T1000 (cell line): ENCODE data around the gene RAP1GAP2.

Source experiments
- DNase-seq: peaks from one replicate; lab custom pipeline; 2025; ENCODE audit warnings: mixed read lengths; lab: John Stamatoyannopoulos, UW

Gene RAP1GAP2

DNA sequence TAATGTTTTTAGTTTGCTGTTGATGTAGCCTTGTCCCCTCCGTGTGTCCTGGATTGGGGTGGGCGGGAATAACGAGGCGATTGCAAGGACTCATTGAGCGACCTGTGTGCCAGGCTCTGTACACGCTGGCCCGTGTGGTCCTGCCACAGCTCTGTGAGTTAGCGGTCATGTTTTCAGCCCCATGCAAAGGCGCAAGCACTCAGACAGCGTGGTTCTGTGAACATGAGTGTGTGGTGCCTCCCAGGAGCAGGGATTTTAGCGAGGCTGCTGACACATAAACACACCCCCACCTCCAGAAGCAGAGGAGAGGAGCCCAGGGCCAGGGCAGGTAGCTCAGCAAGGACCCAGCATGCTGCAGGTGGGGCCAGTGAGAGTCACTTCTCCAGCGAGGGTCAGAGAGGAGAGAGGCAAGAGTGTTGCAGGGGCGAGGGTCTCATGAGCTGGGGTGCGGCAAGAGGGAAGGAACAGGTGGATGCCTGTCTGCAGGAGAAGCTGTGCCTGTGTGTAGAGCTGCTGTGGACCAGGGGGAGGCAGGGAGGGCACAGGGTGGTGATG is 151.8 kb downstream of the RAP1GAP2 start:
- DNase-seq = no peak

DNA sequence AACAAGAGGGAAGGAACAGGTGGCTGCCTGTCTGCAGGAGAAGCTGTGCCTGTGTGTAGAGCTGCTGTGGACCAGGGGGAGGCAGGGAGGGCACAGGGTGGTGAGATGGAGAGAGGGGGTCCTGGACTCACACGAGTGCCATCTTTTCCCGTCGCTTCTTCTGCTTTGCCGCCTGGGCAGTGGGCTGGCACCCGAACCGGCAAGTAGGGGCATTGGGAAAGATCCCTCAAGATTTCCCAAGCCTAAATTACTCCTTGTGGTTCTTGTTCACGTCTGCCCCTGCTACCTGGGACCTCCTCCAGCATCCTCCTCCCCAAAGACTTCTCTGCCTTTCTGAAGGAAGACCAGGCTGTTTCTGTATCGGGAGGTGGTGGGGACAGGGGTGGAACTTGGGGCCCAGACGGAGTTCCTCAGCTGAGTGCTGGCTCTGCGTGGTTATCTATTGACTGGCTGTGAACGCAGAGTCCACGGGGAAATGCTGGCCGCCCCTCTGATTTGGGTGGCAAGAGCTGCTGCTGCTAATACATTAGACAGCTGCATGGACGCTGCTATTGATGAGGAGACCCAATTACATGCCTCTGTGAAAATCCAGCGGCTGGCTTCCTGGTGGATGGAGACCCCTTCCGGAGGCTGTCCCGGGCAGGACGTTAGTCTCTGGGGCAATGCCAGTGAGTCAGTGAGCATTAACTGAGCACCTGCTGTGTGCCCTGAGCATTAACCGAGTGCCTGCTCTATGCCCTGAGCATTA is 152.7 kb downstream of the RAP1GAP2 start:
- no peak for DNase-seq

DNA sequence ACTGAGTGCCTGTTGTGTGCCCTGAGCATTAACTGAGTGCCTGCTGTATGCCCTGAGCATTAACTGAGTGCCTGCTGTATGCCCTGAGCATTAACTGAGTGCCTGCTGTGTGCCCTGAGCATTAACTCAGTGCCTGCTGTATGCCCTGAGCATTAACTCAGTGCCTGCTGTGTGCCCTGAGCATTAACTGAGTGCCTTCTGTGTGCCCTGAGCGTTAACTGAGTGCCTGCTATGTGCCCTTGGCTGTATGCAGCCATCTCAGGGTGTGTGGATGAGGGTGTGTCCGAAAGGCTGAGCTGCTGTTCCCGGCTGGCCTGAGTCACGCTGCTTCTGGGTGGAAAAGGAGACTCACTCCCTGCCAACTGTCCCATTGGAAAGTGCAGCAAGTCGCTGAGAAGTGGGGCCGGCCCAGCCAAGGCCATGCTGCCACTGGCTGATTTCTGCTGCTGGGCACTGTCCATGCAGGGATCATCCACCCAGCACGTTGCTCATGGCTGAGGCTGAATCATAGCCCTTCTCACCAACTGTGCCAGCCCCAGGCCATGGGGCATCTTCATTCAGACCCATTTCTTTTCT is 153.3 kb downstream of the RAP1GAP2 start:
- DNase-seq = peak; percentile 89

- DNase-seq = no peak
Measured at GRCh38 chr17:2950846-2951245, 154.6 kb downstream of the RAP1GAP2 start.

- DNase-seq = no peak
Measured at GRCh38 chr17:2952174-2952845, 156.1 kb downstream of the RAP1GAP2 start.

DNA sequence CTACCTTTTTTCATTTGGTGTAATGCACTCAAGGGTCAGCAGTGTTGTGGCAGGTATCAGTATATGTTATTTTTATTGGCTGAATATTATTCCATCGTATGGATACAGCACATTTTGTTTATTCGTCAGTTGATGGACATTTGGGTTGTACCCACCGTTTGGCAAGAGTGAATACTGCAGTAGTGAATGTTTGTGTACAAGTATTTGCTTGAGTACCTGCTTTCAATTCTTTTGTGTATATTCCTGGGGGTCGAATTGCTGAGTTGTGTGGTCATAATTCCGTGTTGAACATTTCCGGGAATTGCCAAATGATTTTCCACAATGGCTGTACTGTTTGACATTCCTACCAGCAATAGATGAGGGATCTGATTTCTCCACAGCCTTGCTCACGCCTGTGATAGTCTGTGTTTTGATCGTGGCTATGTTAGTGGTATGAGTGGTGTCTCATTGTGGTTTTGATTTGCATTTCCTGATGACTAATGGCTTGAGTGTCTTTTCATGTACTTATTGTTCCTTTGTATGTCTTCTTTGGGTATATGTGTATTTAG is 158.7 kb downstream of the RAP1GAP2 start:
- peak; percentile 78 for DNase-seq

DNA sequence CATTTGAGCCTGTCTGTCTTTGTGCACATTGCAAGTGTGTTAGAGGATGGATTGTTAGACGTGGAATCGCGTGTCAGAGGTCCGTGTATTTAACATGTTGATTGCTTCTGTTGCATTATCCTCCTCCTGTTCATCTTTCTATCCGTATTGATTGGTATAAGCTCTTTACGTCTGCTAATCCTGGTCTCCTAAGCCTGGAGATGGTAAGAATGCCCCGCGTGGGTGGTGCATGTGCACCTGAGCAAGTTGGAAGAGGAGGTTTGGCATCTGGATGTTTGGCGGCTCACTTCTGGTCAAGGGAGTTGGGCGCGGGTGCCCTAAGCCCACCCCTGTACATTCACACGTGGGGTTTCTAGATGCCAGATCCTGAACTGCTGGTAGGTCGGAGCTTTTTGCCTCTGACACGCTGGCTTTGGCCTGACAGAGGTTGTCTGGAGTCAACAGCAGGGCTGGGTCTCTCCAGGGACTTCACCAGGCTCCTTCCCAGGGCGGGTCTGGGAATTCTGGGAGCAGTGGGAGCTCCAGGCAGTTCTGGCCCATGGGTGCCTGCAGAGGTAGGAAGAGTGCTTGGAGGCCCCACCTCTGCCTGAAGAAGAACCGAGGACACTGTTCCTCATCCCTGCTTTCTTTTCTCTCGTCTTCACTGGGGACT is 159.8 kb downstream of the RAP1GAP2 start:
- no peak for DNase-seq

DNA sequence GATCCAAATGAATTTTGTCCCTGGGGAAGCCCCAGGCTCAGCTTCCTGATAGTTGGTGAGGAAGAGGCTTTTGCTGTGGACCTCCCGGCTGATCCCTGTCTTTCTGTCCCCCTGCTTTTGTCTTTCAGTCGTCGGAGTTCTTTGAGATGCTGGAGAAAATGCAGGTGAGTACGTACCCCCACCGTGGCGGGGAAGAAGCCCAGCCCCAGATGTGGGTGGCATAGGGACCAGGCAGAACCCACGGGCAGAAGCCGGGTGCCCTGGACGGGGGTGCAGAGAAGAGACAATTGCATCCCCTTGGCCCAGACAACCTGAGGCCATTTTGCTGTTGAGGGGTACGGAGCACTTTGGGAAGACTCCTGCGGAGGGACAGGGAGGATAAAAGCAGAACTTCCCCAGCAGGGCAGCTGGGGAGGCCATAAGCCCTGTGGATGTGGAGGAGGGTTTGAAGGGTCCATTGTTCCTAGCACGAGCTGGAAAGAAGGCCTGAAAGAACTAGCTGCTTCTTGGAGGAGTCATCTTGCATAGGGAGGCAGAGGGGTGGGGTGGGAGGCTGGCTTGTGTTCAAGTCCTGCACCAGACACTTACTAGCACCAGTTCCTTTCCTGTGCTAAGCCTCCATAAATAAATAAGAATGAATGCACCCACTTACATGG is 161.5 kb downstream of the RAP1GAP2 start:
- no peak for DNase-seq

- DNase-seq = no peak
Measured at GRCh38 chr17:2958706-2959222, 162.5 kb downstream of the RAP1GAP2 start.

- DNase-seq = no peak
Measured at GRCh38 chr17:2959371-2960130, 163.3 kb downstream of the RAP1GAP2 start.

- DNase-seq = no peak
Measured at GRCh38 chr17:2961446-2961845, 165.2 kb downstream of the RAP1GAP2 start.

DNA sequence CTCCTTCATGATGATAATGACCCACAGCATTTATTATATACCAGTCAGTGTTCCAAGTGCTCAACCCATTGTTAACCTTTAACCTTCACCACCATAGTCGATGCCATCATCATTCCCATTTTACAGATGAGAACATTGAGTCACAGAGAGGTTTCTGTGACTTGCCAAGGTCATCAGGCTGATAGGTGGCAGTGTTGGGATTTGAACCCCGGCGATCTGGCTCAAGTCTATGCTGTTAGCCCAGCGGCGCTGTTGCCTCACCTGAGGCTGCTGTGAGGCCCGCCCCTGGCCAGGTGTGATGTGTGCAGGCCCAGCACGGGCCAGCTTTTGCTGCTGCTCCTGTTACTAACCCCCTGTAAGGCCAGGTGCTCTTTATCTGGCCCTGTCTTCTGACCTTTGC is 166.0 kb downstream of the RAP1GAP2 start:
- DNase-seq = no peak

GRCh38 chr17:2962729-2963128 is 166.5 kb downstream of the RAP1GAP2 start:
- no peak for DNase-seq

DNA sequence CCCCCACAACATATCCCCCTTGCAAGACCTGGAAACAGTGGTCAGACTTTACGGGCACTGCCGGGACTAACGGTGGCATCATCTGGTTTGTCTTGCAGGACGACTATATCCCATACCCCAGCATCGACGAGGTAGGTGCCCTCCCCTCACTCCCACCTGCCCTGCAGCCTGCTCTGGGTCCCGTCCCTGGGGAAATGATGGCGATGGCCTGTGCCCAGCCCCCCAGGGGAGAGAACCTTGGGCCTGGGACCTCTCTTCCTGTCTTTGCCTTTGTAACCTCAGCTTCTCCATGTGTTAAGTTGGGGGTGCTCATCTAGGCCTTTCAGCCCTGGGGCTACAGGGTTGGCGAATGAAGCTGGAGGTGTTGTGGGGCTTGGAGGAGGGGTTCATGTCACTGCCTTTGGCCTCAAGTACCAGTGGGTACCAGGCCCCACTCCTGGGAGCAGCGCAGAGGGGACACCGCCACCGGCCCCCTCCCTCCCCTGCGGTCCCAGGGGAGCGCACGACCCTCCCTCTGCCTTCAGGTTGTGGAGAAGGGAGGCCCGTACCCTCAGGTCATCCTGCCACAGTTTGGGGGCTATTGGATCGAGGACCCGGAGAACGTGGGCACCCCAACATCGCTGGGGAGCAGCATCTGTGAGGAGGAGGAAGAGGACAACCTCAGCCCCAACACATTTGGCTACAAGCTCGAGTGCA is 167.2 kb downstream of the RAP1GAP2 start:
- DNase-seq = no peak

GRCh38 chr17:2964028-2964356 is 167.8 kb downstream of the RAP1GAP2 start:
- no peak for DNase-seq

DNA sequence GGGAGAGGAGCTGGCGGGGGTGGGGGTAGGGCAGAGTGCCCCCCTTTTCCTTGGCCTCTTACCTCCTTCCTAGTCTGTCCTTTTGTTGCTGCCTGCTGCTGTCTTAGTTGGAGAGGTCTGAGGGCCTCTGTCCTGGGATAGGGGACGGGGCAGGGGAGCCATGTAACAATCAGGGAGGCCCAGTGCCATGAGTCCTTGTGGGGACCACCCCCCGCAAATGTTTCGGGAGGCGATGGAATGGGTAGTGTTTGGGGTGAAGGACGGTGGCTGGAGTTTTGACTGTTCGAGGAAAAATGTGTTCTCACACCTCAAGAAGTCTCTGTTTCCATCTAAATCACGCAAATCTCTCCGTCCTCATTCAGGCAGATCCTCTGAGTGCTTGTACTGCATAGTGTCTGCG is 168.1 kb downstream of the RAP1GAP2 start:
- no peak for DNase-seq

GRCh38 chr17:2964831-2965230 is 168.6 kb downstream of the RAP1GAP2 start:
- no peak for DNase-seq

GRCh38 chr17:2965621-2966595 is 169.7 kb downstream of the RAP1GAP2 start:
- DNase-seq = peak; percentile 33

DNA sequence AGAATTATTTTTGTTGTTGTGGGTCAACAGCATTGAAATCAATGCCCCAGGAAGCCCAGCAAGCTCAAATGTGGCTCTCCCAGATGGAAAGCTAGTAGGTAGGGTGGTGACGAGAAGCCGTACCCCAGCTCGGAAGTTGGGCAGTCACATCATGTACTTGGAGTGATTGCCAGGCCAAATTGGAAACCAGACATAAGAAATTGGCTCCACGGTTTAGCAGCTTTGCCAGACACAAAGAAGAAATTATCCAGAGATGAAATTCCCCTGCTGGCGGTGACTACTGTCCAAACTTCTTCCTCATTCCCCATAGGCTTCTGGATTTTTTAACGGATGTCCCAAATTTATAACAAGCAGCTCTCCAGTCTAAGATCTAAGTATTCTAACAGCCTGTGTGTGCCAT is 171.3 kb downstream of the RAP1GAP2 start:
- DNase-seq = no peak
